Sigmoid colon (tissue), 7 donors: ENCODE data around the gene VPS13D. TPM values are rescaled to one million over a fixed set of nuclear protein-coding genes. Genes with fewer than 3 reads are reported as not detected.

Experiments used
- DNase-seq: peaks from one replicate; pipeline ENCODE4 v3.0.0-alpha.2; 2019
- H3K27ac ChIP-seq, 4 donors: fragments of 200-600 bp; sonication (generic); one replicate each; pipeline ENCODE4 v1.5.1; 2016 to 2019; ENCODE audit warnings: mild to moderate bottlenecking in 1 of 4
- H3K27me3 ChIP-seq, 3 donors: fragments of 200-600 bp; sonication (generic); one replicate each; pipeline ENCODE4 v1.5.1; 2019; ENCODE audit warnings: mild to moderate bottlenecking in 1 of 3
- H3K36me3 ChIP-seq, 4 donors: fragments of 200-600 bp; sonication (generic); one replicate each; pipeline ENCODE4 v1.5.1; 2016 to 2019
- H3K4me1 ChIP-seq, 4 donors: fragments of 200-600 bp; sonication (generic); one replicate each; pipeline ENCODE4 v1.5.1; 2017 to 2019
- H3K4me3 ChIP-seq, 4 donors: fragments of 200-600 bp; sonication (generic); one replicate each; pipeline ENCODE4 v1.5.1; 2017 to 2019; ENCODE audit warnings: mild to moderate bottlenecking in 2 of 4, moderate library complexity in 1 of 4
- H3K9me3 ChIP-seq, 4 donors: fragments of 200-600 bp in 3 of 4; sonication (generic) in 3 of 4; one replicate each; pipeline versions ENCODE4 v1.5.1 to v1.6.1; 2013 to 2019
- EP300 ChIP-seq, 4 donors: sonication (generic); formaldehyde crosslinking; IDR thresholded peaks; one replicate each; pipeline ENCODE4 v1.6.1; 2017; ENCODE audit warnings: antibody characterized with exemption in 4 of 4
- POLR2A ChIP-seq, 2 donors: fragments of 450-650 bp; IDR thresholded peaks; one replicate each; pipeline ENCODE4 v1.6.1; 2016; ENCODE audit warnings: antibody characterized with exemption in 2 of 2, mild to moderate bottlenecking in 2 of 2, moderate library complexity in 2 of 2
- POLR2AphosphoS5 ChIP-seq, 4 donors: sonication (generic); formaldehyde crosslinking; IDR thresholded peaks; one replicate each; pipeline ENCODE4 v1.6.1; 2017; ENCODE audit warnings: antibody characterized with exemption in 4 of 4
- WGBS, 2 donors: extraction: QIAGEN DNeasy Blood & Tissue Kit; methylation state at CpG; one replicate each; pipeline ENCODE4 v1.1.7; 2013; 5-methylcytosine and 5-hydroxymethylcytosine counted together
- intact Hi-C: fragments of 100-400 bp; cut with DNase I; formaldehyde crosslinking; loops from one replicate; pipeline ENCODE4 v1.15.1; 2023
- polyA plus RNA-seq, 3 donors: library from polyadenylated mRNA; stranded (reverse); fragments of 200-250 nt; gene quantifications; one replicate each; pipeline ENCODE4 v1.2.3, GENCODE V29; 2013
- total RNA-seq, 4 donors: library from RNA; depleted of rRNA; stranded (reverse); fragments of >200 nt; gene quantifications; one replicate each; pipeline ENCODE4 v1.1.0, GENCODE V29; 2016
- TF ChIP-seq, protein P1 (sequence below), 4 experiments: fragments of 450-650 bp in 3 of 4; fragments of 200-600 bp in 1 of 4; IDR thresholded peaks; one replicate each; pipeline ENCODE4 v1.5.1; 2016 to 2019; ENCODE audit warnings: antibody characterized with exemption in 4 of 4, mild to moderate bottlenecking in 3 of 4, moderate library complexity in 2 of 4
- donor health status: healthy with polysubstance abuse.
- donor health status: Bipolar disorder and iron deficiency.
- donor health status: healthy.

Gene VPS13D
- total and polyA plus RNA-seq, 7 donors = 7.6 to 90.8 (median 49.7) TPM

- TF ChIP-seq, protein P1, sequence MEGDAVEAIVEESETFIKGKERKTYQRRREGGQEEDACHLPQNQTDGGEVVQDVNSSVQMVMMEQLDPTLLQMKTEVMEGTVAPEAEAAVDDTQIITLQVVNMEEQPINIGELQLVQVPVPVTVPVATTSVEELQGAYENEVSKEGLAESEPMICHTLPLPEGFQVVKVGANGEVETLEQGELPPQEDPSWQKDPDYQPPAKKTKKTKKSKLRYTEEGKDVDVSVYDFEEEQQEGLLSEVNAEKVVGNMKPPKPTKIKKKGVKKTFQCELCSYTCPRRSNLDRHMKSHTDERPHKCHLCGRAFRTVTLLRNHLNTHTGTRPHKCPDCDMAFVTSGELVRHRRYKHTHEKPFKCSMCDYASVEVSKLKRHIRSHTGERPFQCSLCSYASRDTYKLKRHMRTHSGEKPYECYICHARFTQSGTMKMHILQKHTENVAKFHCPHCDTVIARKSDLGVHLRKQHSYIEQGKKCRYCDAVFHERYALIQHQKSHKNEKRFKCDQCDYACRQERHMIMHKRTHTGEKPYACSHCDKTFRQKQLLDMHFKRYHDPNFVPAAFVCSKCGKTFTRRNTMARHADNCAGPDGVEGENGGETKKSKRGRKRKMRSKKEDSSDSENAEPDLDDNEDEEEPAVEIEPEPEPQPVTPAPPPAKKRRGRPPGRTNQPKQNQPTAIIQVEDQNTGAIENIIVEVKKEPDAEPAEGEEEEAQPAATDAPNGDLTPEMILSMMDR (IDR thresholded peaks at IDR 0.05) = no peak
- no peak for TF ChIP-seq POLR2AphosphoS5 (IDR thresholded peaks at IDR 0.05)
- no peak for TF ChIP-seq POLR2A (IDR thresholded peaks at IDR 0.05)
- no peak for TF ChIP-seq EP300 (IDR thresholded peaks at IDR 0.05)
- H3K9me3 ChIP-seq = no peaks in the 10 kb centered on the region
- H3K27ac ChIP-seq = peak overlapping the region; percentile 77 to 89 (median 87)
- H3K27me3 ChIP-seq = no peaks in the 10 kb centered on the region
- DNase-seq = peak; percentile 40
- no peaks in the 10 kb centered on the region for H3K36me3 ChIP-seq
- intact Hi-C loops = loop anchor here (5.0 kb wide), 1 partner anchor 66 kb away; no protein-coding TSS in a partner anchor
- no peak overlapping the region for H3K4me3 ChIP-seq
- 88 to 89% methylated on average over 9 of the region's 9 CpGs for WGBS, 2 donors
- peaks cover 0 to 49% (median 40%) of the 10 kb centered on the region in 4 donors for H3K4me1 ChIP-seq
Measured at GRCh38 chr1:12542616-12543592, 313.1 kb downstream of the VPS13D start.

DNA sequence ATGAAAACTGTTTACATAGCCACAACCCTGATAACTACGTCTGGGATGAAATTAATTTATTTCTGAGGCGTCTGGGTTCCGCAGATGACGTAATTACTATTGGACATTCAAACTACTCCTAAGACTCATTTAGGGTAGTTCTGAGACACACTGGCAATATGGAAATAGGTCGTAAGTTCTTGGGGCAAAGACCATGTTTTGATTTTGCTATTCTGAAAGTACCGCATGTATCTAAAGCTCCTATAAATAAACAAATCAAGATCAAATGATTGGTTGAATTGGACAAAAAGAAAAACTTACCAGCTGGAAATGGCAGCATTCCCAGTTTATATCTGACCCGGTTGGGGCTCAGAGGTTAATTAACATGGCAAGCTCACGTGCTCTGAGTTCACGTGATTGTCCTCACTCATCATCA, 313.9 kb downstream of the VPS13D start:
- Histone ChIP-seq H3K4me3 (no peak overlapping the region), H3K9me3 (no peaks in the 10 kb centered on the region), H3K36me3 (no peaks in the 10 kb centered on the region), H3K27ac (peak overlapping the region in 1 of 4 donors; percentile 15), H3K27me3 (no peaks in the 10 kb centered on the region), H3K4me1 (peaks cover 0 to 57% (median 48%) of the 10 kb centered on the region in 4 donors)
- TF ChIP-seq, protein P1 (IDR thresholded peaks at IDR 0.05) = no peak
- TF ChIP-seq POLR2AphosphoS5 (IDR thresholded peaks at IDR 0.05) (no peak), EP300 (IDR thresholded peaks at IDR 0.05) (no peak), POLR2A (IDR thresholded peaks at IDR 0.05) (no peak)
- intact Hi-C loops = loop anchor here (5.0 kb wide), 1 partner anchor 66 kb away; no protein-coding TSS in a partner anchor
- no peak for DNase-seq
- 15 to 58% methylated on average over 9 of the region's 9 CpGs for WGBS, 2 donors

- no peaks in the 10 kb centered on the region for H3K27me3 ChIP-seq
- intact Hi-C loops = loop anchor here (5.0 kb wide), 1 partner anchor 67 kb away; no protein-coding TSS in a partner anchor
- peak overlapping the region in 1 of 4 donors; percentile 15 for H3K27ac ChIP-seq
- 11 to 59% methylated on average over 4 of the region's 4 CpGs for WGBS, 2 donors
- no peak for TF ChIP-seq POLR2A (IDR thresholded peaks at IDR 0.05)
- TF ChIP-seq, protein P1 (IDR thresholded peaks at IDR 0.05) = no peak
- TF ChIP-seq EP300 (IDR thresholded peaks at IDR 0.05) = no peak
- no peak for TF ChIP-seq POLR2AphosphoS5 (IDR thresholded peaks at IDR 0.05)
- H3K4me1 ChIP-seq = peaks cover 0 to 59% (median 54%) of the 10 kb centered on the region in 4 donors
- no peak for DNase-seq
- no peaks in the 10 kb centered on the region for H3K9me3 ChIP-seq
- H3K36me3 ChIP-seq = no peaks in the 10 kb centered on the region
- no peak overlapping the region for H3K4me3 ChIP-seq
Measured at GRCh38 chr1:12544357-12544756, 314.5 kb downstream of the VPS13D start.

- intact Hi-C loops = loop anchor here (5.0 kb wide), 1 partner anchor 68 kb away; no protein-coding TSS in a partner anchor
- peaks cover 0 to 59% (median 56%) of the 10 kb centered on the region in 4 donors for H3K4me1 ChIP-seq
- H3K27ac ChIP-seq = peak overlapping the region in 1 of 4 donors; percentile 2
- H3K4me3 ChIP-seq = no peak overlapping the region
- H3K27me3 ChIP-seq = no peaks in the 10 kb centered on the region
- TF ChIP-seq, protein P1 (IDR thresholded peaks at IDR 0.05) = no peak
- TF ChIP-seq EP300 (IDR thresholded peaks at IDR 0.05) = no peak
- H3K36me3 ChIP-seq = no peaks in the 10 kb centered on the region
- DNase-seq = peak; percentile 56
- WGBS, 2 donors = 50 to 53% methylated on average over 8 of the region's 8 CpGs
- no peaks in the 10 kb centered on the region for H3K9me3 ChIP-seq
Measured at GRCh38 chr1:12544992-12545391, 315.2 kb downstream of the VPS13D start.
